Measurements from ENCODE around the gene TRAF3IP3.
"Not testable (repeated sequence)": the region's sequence is repeated elsewhere in the genome, so short reads cannot be mapped to it uniquely, and the experiment has no call there.

TRAF3IP3 gene

DNA sequence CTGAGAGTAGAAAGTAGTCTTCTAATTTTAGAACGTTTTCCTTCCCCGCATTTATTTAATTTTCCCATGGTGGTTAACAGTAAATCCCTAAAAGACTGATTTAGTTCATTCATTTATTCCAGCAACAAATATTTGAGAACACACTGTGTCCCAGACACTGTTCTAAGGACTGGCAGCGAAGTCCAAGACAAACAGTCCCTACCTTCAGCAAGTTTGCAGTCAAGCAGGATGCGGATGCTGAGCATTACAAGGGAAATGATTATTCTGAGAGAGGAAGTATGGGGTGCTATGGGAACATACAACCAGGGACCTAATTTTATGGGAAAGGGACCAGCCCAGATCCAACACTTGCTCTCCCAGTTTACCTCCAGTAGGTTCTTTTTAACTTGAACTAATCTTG, 29.7 kb downstream of the TRAF3IP3 start:
- TF ChIP-seq, protein P1, sequence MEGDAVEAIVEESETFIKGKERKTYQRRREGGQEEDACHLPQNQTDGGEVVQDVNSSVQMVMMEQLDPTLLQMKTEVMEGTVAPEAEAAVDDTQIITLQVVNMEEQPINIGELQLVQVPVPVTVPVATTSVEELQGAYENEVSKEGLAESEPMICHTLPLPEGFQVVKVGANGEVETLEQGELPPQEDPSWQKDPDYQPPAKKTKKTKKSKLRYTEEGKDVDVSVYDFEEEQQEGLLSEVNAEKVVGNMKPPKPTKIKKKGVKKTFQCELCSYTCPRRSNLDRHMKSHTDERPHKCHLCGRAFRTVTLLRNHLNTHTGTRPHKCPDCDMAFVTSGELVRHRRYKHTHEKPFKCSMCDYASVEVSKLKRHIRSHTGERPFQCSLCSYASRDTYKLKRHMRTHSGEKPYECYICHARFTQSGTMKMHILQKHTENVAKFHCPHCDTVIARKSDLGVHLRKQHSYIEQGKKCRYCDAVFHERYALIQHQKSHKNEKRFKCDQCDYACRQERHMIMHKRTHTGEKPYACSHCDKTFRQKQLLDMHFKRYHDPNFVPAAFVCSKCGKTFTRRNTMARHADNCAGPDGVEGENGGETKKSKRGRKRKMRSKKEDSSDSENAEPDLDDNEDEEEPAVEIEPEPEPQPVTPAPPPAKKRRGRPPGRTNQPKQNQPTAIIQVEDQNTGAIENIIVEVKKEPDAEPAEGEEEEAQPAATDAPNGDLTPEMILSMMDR (IDR thresholded peaks at IDR 0.05; ENCODE audit: low read depth, low read length) = no peak
- no peak for DNase-seq (ENCODE audit: extremely low read depth, low read depth)

DNA sequence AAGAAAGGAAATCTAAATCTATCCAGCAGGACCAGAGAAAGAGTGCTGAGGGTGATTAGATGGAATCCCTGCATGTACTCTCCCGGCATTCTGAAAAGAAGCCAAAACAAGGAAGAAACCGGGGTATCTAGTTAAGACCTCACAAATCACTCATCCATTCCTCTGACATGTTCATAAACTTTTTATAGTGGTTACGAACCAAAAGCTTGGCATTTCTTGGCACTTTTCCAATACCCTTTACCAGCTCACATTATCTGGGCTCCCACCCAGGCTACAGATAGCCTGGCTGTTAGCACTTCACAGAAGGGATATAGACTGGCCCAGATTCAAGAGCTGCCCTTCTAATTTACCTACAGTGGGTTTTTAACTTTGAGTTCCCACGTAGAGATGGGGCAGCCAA, 30.3 kb downstream of the TRAF3IP3 start:
- TF ChIP-seq, protein P1 (IDR thresholded peaks at IDR 0.05; ENCODE audit: low read depth, low read length) = no peak
- DNase-seq (ENCODE audit: extremely low read depth, low read depth) = no peak

DNA sequence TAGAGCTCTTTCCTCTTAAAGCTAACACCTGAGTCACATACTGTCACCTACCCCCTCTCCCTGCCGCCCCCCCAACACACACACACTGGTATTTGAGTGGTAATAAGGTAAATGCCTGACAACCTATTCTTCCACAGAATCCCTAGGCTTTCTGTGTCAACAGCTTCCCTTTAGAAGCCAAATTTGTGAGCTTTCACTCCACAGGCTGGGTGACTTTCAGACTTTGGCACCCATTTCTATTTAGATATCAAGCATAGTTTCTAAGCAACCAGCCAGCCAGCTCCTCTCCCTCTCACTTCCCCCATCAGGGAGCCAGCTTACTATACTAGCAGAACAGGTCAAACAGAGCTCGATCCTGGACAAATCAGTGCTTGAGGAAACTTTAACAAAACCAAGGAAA, 31.7 kb downstream of the TRAF3IP3 start:
- no peak for DNase-seq (ENCODE audit: extremely low read depth, low read depth)
- TF ChIP-seq, protein P1 (IDR thresholded peaks at IDR 0.05; ENCODE audit: low read depth, low read length) = no peak

DNA sequence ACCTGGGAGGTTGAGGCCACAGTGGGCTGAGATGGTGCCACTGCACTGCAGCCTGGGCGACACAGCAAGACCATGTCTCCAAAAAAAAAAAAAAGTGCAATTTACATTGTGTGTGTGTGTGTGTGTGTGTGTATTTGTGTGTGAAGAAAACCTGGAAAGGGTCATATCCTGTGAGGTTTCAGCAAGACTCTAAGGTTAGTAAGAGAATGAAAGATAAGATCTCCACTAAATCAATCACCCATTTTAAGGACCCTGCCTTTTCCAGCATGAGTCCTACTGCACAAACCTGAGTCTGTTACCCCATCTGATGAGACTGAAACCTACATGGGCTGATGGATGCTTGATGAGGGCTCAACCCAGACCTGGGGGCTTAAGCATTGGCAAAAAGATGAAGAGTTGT, 33.4 kb downstream of the TRAF3IP3 start:
- DNase-seq (ENCODE audit: extremely low read depth, low read depth) = no peak
- TF ChIP-seq, protein P1 (IDR thresholded peaks at IDR 0.05; ENCODE audit: low read depth, low read length) = no peak

DNA sequence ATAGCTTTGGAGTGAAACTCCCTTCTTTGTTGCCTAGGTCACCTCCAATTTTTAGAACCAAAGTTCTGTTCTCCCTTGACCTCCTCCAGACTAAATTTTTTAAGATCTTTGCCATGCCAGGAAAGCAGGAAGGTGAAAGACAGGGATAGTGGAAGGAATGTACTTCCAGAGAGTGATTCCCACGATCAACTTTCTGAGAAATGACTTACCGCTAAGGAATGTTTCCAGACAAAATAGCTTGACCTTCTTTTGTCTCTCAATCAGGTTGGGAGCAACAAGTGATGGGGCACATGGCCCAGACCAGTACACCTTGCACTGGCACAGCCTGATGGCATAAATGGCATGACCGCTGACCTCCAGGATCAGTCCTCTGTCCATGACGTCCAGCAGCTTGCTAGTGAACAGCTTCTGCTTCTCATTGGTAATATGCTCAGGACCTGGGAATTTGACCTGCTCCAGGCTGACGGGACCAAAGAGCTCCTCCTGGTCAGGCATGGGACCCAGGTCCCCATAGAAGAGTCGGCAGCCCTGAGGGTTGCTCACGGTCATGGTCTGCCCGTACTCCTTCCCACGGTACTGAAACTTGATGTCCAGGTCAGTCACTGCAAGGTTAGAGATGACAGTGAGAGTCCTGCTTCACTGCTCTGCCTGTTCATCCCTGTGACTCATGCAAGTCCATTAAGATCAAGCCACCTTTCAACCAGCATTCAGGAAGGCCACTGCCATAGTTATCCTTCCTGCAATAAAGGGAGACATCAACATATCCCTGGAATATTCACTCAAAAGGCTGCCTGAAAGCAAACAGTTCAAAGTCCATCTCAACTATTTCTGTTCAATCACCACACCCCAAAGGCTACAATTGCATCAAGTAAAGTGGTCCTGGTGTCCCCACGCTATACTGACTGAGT, 34.7 kb downstream of the TRAF3IP3 start:
- TF ChIP-seq, protein P1 (IDR thresholded peaks at IDR 0.05; ENCODE audit: low read depth, low read length) = no peak
- DNase-seq (ENCODE audit: extremely low read depth, low read depth) = no peak

DNA sequence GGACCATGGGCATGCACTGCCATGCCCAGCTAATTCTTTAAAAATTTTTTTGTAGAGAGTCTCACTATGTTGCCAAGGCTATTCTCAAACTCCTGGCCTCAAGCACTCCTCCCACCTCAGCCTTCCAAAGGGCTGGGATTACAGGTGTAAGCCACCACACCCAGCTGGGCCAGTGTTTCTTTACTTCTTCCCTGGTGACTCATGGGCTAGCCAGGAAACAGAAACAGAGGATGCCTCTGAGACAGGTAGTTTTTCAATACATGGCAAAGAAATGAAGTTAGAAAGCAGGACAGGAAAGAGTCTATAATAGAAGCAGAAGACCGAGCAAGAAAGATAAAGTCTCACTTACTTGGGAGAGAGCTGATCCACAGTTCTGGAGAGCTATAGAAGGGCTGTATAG, 36.1 kb downstream of the TRAF3IP3 start:
- no peak for DNase-seq (ENCODE audit: extremely low read depth, low read depth)
- TF ChIP-seq, protein P1 (IDR thresholded peaks at IDR 0.05; ENCODE audit: low read depth, low read length) = no peak

DNA sequence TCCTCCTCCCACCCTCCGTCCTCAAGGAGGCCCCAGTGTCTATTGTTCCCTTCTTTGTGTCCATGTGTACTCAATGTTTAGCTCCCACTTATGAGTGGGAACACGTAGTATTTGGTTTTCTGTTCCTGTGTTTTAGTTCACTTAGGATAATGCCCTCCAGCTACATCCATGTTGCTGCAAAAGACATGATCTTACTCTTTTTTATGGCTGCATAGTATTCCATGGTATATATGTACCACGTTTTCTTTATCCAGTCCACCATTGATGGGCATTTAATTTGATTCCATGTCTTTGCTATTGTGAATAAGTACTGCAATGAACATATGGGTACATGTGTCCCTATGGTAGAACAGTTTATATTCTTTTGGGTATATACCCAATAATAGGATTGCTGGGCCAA, 37.9 kb downstream of the TRAF3IP3 start:
- DNase-seq (ENCODE audit: extremely low read depth, low read depth) = not testable (repeated sequence)
